Measurements from ENCODE around the gene UNC5C.

UNC5C gene

GRCh38 chr4:95272797-95273196 lies 276.0 kb downstream of the UNC5C start:
- TF ChIP-seq POLR2A (IDR thresholded peaks at IDR 0.05; ENCODE audit: low read length): no peak
- DNase-seq: no peak

- TF ChIP-seq POLR2A (IDR thresholded peaks at IDR 0.05; ENCODE audit: low read length) (no peak), GATA1 (IDR thresholded peaks at IDR 0.05; ENCODE audit: low read depth, low read length) (no peak)
- no peak for DNase-seq
These were observed 276.7 kb downstream of the UNC5C start for GRCh38 chr4:95272036-95272435.

DNA sequence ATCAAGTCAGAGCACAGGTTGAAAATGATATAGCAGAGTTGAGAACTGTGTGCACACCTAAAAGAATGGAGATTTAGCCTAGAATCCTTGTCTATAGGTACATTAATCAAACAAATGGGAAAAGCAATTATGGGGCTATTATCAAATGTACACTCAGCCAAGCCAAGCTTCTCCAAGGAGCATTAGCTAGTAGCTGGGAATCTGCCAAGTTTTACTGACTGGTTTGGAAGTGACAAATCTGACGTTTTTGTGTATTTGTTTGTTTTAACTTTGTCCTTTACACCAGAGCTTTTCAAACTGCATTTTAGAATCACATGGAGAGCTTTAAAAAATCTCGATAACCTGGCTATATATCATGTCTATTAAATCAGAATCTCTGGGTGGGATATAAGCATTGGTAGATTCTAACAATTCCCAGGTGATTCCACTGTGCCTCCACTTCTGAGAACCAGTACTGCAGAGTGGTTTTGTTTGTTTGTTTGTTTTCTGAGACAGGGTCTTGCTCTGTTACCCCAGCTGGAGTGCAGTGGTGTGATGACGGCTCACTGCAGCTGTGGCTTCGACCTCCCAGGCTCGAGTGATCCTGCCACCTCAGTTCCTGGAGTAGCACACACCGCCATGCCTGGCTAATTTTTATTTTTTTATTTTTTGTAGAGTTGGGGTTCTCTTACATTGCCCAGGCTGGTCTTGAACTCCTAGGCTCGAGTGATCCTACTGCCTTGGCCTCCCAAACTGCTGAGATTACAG lies 279.8 kb downstream of the UNC5C start:
- DNase-seq: no peak
- TF ChIP-seq GATA1 (IDR thresholded peaks at IDR 0.05; ENCODE audit: low read depth, low read length): no peak
- TF ChIP-seq POLR2A (IDR thresholded peaks at IDR 0.05; ENCODE audit: low read length): no peak

- TF ChIP-seq POLR2A (IDR thresholded peaks at IDR 0.05; ENCODE audit: low read length): no peak
- no peak for TF ChIP-seq GATA1 (IDR thresholded peaks at IDR 0.05; ENCODE audit: low read depth, low read length)
- no peak for DNase-seq
These were observed 281.7 kb downstream of the UNC5C start for GRCh38 chr4:95267081-95267480.

GRCh38 chr4:95265814-95266740 lies 282.7 kb downstream of the UNC5C start:
- no peak for DNase-seq
- no peak for TF ChIP-seq POLR2A (IDR thresholded peaks at IDR 0.05; ENCODE audit: low read length)
- TF ChIP-seq GATA1 (IDR thresholded peaks at IDR 0.05; ENCODE audit: low read depth, low read length): no peak

DNA sequence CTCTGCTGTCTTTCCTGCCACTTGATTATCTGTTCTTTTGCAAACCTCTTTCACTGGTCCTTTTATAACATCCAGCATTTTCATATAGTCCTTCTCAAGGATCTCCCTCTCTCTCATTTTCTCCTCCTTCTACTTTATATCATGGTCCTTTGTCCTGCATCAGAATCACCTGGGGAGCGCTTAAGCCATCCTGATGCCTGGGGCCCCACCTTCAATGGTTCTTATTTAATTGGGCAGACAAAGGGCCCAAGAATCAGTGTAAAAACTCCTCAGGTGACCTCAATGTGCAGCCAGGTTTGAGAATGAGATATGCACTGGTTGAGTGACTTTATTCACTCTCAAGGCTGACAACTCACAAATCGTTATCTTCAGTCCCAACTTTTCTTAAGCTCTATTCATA lies 283.9 kb downstream of the UNC5C start:
- DNase-seq: no peak
- TF ChIP-seq GATA1 (IDR thresholded peaks at IDR 0.05; ENCODE audit: low read depth, low read length): no peak
- TF ChIP-seq POLR2A (IDR thresholded peaks at IDR 0.05; ENCODE audit: low read length): no peak

DNA sequence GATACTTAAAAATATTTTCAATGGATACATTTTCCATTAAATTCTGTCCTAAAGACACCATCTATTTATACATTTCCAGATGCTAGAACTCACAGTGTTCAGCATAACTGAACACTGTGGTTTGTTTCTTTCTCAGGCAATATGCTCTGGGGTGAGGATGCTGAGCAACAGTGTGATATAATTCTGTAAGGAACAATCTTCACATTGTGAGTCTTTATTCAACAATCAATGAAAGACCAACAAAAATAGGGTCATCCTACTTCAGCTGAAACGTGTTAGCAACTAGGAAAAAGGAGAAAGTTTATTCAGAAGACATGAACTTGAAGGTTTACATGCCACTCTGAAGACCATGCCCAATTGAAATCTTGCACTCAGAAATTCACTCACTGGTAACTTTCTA lies 284.8 kb downstream of the UNC5C start:
- no peak for TF ChIP-seq GATA1 (IDR thresholded peaks at IDR 0.05; ENCODE audit: low read depth, low read length)
- no peak for TF ChIP-seq POLR2A (IDR thresholded peaks at IDR 0.05; ENCODE audit: low read length)
- no peak for DNase-seq

DNA sequence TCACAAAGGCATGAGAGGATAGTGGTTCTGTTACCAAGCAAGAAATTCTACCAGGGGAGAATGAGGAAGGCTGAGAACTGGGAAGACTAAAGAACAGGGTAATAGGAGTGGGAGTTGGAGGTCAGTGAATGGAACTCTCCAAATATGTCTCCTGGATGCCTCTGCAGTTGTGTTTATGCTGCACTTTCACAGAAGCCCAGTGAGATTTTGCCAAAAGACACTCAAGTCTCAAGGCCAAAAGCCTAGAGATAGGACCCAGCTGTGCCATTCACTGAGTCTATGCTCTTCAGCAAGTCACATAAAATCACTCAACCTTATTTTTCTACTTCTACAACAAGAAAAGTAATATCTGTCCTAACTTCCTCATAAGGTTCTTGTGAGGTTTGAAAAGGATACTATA lies 285.4 kb downstream of the UNC5C start:
- no peak for TF ChIP-seq POLR2A (IDR thresholded peaks at IDR 0.05; ENCODE audit: low read length)
- no peak for TF ChIP-seq GATA1 (IDR thresholded peaks at IDR 0.05; ENCODE audit: low read depth, low read length)
- no peak for DNase-seq

DNA sequence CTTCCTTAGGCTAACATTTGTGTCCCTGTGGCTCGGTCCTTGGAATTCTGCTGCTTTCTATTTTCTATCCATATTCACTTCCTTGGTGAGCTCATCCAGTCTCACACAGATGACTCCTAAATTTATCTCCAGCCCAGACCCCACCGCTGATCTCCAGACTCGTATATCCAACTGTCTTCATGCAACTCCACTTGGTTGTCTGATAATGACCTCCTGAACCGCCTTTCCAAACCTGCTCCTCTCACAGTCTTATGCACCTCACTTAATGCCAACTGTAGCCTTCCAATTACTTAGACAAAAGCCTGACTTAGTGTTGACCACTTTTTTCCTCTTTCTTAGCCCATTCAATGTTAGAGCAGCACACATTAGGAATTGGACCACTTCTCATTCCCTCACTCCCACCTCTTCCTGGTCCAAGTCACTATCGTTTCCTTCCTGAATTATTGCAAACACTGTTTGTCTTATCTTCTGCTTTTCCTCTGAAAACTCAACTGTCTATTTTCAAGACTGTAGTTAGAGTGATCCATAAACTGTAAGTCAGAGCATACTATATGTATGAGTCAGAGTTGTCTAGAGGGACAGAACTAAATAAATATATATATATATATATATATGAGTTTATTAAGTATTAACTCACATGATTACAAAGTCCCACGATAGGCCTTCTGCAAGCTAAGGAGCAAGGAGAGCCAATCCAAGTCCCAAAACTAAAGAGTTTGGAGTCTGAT lies 292.5 kb downstream of the UNC5C start:
- no peak for DNase-seq
- no peak for TF ChIP-seq GATA1 (IDR thresholded peaks at IDR 0.05; ENCODE audit: low read depth, low read length)
- TF ChIP-seq POLR2A (IDR thresholded peaks at IDR 0.05; ENCODE audit: low read length): no peak

DNA sequence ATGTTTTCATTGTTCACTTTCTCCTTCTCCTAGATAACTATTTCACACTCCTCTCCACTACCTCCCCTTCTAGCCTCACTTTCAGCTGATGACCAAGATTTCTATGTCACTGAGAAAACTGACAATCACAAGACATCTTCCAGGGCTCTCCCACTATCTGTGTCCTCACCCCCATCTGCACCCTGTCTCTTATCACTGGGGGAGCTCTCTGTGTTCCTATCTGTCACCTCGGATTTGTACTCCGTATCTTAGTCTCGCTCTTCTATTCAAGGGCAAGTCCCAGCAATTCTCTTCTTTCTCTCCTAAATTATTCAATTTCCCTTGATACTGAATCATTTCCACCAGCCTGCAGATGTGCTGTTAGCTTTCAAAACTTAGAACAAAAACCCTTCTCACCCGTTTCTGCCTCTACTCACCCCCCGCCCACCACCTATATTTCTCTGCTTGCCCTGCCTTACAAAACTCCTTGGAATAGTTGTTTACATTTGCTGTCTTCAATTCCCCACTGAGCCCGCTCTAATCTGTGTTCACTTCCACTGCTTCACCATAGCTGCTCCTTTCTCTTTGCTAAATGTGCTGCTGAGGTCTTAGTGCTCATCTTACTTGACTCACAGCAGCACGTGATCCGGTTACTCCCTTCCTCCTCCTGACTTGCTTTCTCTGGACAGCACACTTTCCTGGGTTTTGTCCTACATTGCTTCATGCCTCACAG lies 293.2 kb downstream of the UNC5C start:
- peak in 1 of 2 experiments; percentile 3 for DNase-seq
- TF ChIP-seq POLR2A (IDR thresholded peaks at IDR 0.05; ENCODE audit: low read length): no peak
- no peak for TF ChIP-seq GATA1 (IDR thresholded peaks at IDR 0.05; ENCODE audit: low read depth, low read length)

DNA sequence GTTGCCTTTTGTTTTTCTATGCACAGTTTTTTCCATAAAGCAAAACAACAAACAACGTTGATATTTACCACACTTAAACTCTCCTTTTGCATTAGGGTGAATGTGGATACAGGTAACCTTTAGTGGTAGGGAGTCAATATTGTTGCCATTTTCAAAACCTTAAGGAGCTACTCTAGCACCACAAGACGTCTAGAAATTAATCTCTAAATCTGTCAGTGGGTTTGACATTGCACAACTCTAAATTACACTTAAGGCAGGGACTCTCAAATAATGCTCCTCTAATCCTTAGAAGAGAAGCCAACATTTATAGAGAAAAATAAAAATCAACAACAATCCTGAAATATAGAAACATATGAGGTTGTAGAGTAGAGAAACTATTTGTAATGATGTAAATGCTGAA lies 297.2 kb downstream of the UNC5C start:
- TF ChIP-seq POLR2A (IDR thresholded peaks at IDR 0.05; ENCODE audit: low read length) (no peak), GATA1 (IDR thresholded peaks at IDR 0.05; ENCODE audit: low read depth, low read length) (no peak)
- DNase-seq: no peak

GRCh38 chr4:95250544-95251137 lies 298.1 kb downstream of the UNC5C start:
- no peak for DNase-seq
- no peak for TF ChIP-seq POLR2A (IDR thresholded peaks at IDR 0.05; ENCODE audit: low read length)
- no peak for TF ChIP-seq GATA1 (IDR thresholded peaks at IDR 0.05; ENCODE audit: low read depth, low read length)

DNA sequence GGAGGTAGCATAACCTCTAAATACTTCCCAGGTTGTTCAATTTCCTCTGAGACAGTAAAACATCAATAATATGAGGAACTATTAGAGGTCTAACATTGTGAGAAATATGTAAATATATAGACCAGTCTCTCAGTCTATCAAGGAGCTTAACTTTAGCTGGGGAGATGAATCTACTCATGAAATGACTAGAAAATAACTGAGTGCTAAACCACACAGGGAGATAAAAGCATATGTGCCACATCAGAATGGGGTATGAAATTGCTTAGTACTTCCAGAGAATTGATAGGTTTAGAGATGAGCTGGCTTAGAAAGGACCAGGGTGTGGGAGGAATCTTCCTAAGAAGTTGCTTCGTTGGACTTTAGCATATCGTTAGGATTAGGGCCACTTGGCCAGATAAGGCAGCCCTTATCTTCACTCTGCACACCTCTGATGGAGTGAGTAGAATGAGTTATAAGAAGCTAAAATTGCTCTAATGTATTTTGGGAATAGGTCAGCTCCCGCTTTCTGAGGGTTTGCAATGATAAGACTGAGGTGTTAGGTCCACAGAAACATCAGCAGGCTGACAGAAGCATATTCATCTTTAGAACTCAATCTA lies 299.2 kb downstream of the UNC5C start:
- peak; percentile 17 to 54 for DNase-seq
- TF ChIP-seq POLR2A (IDR thresholded peaks at IDR 0.05; ENCODE audit: low read length) (no peak), GATA1 (IDR thresholded peaks at IDR 0.05; ENCODE audit: low read depth, low read length) (no peak)

All from erythroblast (primary cell).